ENCODE measurements around the gene JPH2.

GRCh38 chr20:44113618-44114376, 73.2 kb downstream of the JPH2 start:
- TF ChIP-seq CTCF (IDR thresholded peaks at IDR 0.05; ENCODE audit: low read length) (no peak), EZH2phosphoT487 (IDR thresholded peaks at IDR 0.05; ENCODE audit: low read length) (no peak)
